SKM-1 treated with dmso at 0.1 percent for 144 hours (cell line): ENCODE data around the gene TMEM165.
"Not testable (repeated sequence)": the region's sequence is repeated elsewhere in the genome, so short reads cannot be mapped to it uniquely, and the experiment has no call there.

Experiments
- DNase-seq: peaks from one replicate; lab custom pipeline; 2025; ENCODE audit not compliant: unreplicated experiment; lab: John Stamatoyannopoulos, UW

The TMEM165 gene

GRCh38 chr4:55395529-55396307, at the start of gene TMEM165:
TMEM165 (plus strand) TSS chr4:55395957; CDS start chr4:55396190, 233 bp downstream.
- peak; percentile 87 for DNase-seq

- peak; percentile 75 for DNase-seq
These were observed 49.5 kb upstream of the TMEM165 start, which contains the start of gene SRD5A3 for GRCh38 chr4:55345980-55346850. SRD5A3 (plus strand) TSS chr4:55346242; CDS start chr4:55346337, 95 bp downstream.

GRCh38 chr4:55346851-55347255, 48.9 kb upstream of the TMEM165 start:
- no peak for DNase-seq

GRCh38 chr4:55347610-55348228, 48.0 kb upstream of the TMEM165 start:
- DNase-seq: peak; percentile 22

GRCh38 chr4:55348466-55348865, 47.3 kb upstream of the TMEM165 start:
- DNase-seq: no peak

- DNase-seq: not testable (repeated sequence)
These were observed 44.9 kb upstream of the TMEM165 start for GRCh38 chr4:55350870-55351269.

- DNase-seq: no peak
These were observed 43.9 kb upstream of the TMEM165 start for GRCh38 chr4:55351824-55352223.

GRCh38 chr4:55352726-55353125, 43.0 kb upstream of the TMEM165 start:
- no peak for DNase-seq

- DNase-seq: not testable (repeated sequence)
These were observed 42.5 kb upstream of the TMEM165 start for GRCh38 chr4:55353228-55353747.

GRCh38 chr4:55354648-55355047, 41.1 kb upstream of the TMEM165 start:
- DNase-seq: no peak

GRCh38 chr4:55355555-55355954, 40.2 kb upstream of the TMEM165 start:
- DNase-seq: no peak

- DNase-seq: no peak
These were observed 38.7 kb upstream of the TMEM165 start for GRCh38 chr4:55356991-55357461.

- no peak for DNase-seq
These were observed 37.5 kb upstream of the TMEM165 start for GRCh38 chr4:55358246-55358645.

GRCh38 chr4:55358668-55359067, 37.1 kb upstream of the TMEM165 start:
- DNase-seq: peak; percentile 35

- no peak for DNase-seq
These were observed 36.3 kb upstream of the TMEM165 start for GRCh38 chr4:55359397-55359916.

GRCh38 chr4:55362938-55363337, 32.8 kb upstream of the TMEM165 start:
- not testable (repeated sequence) for DNase-seq

GRCh38 chr4:55363691-55364351, 31.9 kb upstream of the TMEM165 start:
- DNase-seq: no peak

- DNase-seq: no peak
These were observed 30.9 kb upstream of the TMEM165 start for GRCh38 chr4:55364691-55365344.

- DNase-seq: no peak
These were observed 30.4 kb upstream of the TMEM165 start for GRCh38 chr4:55365345-55365728.

- no peak for DNase-seq
These were observed 29.1 kb upstream of the TMEM165 start for GRCh38 chr4:55366621-55367020.
